Hematopoietic multipotent progenitor cell treated with erythropoietin and hydrocortisone succinate and interleukin-3 and kit ligand, for 8 days (in vitro differentiated cells): ENCODE results near the gene TPGS1.
"Not testable (repeated sequence)": the region's sequence is repeated elsewhere in the genome, so short reads cannot be mapped to it uniquely, and the experiment has no call there.

Experiments used
- DNase-seq: peaks from one replicate; pipeline ENCODE4 v3.0.0-alpha.2; 2015

Gene TPGS1

GRCh38 chr19:478236-478903 lies 28.9 kb upstream of the TPGS1 start:
- no peak for DNase-seq

- no peak for DNase-seq
These were observed 28.3 kb upstream of the TPGS1 start for GRCh38 chr19:478976-479375.

GRCh38 chr19:480016-480855 lies 27.1 kb upstream of the TPGS1 start:
- DNase-seq = peak; percentile 62

GRCh38 chr19:481100-481499 lies 26.2 kb upstream of the TPGS1 start:
- not testable (repeated sequence) for DNase-seq

- no peak for DNase-seq
These were observed 24.9 kb upstream of the TPGS1 start for GRCh38 chr19:482186-483041.

GRCh38 chr19:483332-484072 lies 23.8 kb upstream of the TPGS1 start:
- DNase-seq = no peak

GRCh38 chr19:484494-484893 lies 22.8 kb upstream of the TPGS1 start:
- DNase-seq = no peak

GRCh38 chr19:485077-485476 lies 22.2 kb upstream of the TPGS1 start:
- no peak for DNase-seq

- no peak for DNase-seq
These were observed 21.6 kb upstream of the TPGS1 start for GRCh38 chr19:485583-486236.

GRCh38 chr19:488505-489417 lies 18.5 kb upstream of the TPGS1 start:
- peak; percentile 91 for DNase-seq

GRCh38 chr19:489418-490196 lies 17.7 kb upstream of the TPGS1 start:
- peak; percentile 41 for DNase-seq

GRCh38 chr19:491146-491741 lies 16.1 kb upstream of the TPGS1 start:
- DNase-seq = no peak

DNA sequence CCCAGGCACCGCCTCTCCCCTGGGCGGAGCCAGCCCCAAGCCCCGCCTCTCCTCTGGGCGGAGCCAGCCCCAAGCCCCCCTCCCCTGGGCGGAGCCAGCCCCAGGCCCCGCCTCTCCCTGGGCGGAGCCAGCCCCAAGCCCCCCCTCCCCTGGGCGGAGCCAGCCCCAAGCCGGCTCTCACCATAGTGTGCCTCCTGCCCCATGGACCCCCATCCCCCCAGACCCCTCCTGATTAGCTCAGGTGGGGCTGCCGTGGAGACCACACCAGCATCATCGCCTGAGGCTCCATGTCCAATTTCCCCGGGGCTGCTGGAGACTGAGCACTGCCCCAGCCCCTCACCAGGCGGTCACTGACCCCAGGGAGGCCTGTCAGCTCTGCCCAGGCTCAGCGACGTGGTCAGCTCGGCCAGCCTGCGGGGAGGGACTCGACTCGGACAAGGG lies 15.2 kb upstream of the TPGS1 start:
- DNase-seq = no peak

GRCh38 chr19:493391-494170 lies 13.7 kb upstream of the TPGS1 start:
- no peak for DNase-seq

DNA sequence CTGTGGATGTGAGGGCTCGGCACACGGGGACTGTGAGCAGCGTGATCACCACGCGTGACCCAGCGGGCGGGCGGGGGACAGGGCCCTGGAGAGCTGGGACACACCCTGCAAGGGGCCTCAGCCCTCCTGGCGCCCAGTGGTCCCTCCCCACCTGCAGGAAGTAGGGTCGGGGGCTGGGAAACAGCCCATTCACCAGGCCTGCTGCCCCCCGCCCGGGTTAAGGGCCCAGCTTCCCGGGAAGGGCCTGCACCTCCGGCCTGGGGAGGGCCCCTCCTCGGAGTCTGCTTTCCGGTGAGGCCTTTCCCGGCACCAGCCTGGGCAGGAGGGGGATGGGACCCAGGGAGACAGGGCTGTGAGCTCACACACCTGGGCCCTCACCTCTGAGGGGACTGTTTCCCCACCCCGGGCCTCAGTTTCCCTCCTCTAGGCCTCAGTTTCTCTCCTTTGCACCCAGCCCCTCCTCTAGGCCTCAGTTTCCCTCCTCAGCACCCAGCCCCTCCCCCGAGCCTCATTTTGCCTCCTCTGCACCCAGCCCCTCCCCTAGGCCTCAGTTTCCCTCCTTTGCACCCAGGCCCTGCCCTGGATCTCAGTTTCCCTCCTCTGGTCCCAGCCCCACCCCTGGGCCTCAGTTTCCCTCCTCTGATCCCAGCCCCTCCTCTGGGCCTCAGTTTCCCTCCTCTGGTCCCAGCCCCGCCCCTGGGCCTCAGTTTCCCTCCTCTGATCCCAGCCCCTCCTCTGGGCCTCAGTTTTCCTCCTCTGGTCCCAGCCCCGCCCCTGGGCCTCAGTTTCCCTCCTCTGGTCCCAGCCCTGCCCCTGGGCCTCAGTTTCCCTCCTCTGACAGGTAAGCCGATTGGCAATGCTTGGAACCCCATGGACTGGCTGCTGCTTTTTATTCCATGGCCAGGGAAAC lies 12.9 kb upstream of the TPGS1 start:
- DNase-seq = no peak

DNA sequence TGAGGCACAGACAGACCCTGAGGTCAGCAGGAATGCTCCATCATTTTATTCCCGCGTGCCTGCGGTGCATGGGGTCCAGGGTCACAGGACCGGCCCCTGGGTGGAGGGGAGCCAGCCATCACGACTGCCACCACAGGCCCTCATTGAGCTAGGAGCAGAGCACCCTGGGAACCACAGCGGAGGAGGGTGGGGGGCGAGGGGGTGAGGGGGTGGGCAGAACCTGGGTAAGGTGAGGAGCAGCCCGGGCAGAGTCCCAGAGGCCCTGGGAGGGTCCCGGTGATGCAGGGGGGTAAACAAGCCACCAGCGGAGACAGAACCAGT lies 12.3 kb upstream of the TPGS1 start:
- no peak for DNase-seq

DNA sequence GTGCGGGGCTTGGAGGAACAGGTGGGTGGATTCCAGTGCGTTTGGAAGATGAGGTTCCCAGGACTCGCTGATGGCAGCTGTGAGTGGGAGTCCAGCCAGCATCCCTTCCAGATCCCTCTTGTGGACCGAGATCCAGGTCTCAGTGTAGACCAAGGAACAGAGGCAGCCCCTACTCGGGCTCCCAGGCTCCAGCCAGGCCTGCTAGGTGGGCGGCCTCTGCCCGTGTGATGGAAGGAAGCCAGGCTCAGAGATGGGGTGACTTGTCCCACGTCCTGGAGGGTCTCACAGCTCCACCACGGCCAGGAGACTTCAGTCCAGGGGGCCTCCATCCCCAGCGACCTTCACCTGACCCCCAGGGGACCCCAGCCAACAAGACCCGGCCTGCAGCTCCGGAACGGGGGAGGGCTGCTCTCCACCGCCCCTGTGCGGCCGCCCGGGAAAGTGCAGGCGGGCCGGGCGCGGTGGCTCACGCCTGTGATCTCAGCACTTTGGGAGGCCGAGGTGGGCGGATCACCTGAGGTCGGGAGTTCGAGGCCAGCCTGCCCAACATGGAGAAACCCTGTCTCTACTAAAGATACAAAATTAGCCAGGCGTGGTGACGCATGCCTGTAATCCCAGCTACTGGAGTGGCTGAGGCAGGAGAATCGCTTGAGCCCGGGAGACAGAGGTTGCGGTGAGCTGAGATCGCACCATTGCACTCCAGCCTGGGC lies 11.7 kb upstream of the TPGS1 start:
- peak; percentile 41 for DNase-seq
